NCI-H2081 treated with DMSO at 0.1 percent for 48 hours (cell line): ENCODE measurements around the gene ADAM10.

Source experiments
- DNase-seq: peaks from one replicate; lab custom pipeline; 2025; lab: John Stamatoyannopoulos, UW

The ADAM10 gene

DNA sequence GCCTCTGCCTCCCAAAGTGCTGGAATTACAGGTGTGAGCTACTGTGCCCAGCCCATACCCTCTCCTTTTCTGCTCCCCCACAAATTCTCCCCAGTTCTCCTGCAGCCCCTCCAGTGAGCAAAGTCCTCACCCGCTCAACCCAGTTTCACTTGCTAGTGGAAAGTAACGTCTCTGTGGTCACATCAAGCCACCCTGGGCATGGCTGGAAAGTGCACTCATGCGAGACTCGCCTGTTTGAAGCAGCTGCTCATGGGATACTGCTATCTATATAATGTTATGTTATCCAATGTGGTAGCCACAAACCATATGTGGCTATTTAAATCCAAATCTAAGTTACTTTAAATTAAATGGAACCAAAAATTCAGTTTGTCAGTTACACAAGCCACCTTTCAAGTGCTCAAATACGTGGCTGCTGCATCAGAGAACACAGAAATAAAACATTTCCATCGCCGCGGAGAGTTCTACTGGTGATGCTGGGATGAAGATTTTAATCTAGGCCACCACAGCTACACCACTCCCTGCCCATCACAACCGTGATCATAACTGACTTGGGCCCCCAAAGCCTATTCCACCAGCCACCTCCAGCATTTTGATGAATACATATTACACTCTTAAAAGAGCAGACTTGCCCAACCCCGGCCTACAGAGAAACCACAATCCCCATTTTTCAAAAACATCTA is 198.3 kb downstream of the ADAM10 start:
- no peak for DNase-seq

DNA sequence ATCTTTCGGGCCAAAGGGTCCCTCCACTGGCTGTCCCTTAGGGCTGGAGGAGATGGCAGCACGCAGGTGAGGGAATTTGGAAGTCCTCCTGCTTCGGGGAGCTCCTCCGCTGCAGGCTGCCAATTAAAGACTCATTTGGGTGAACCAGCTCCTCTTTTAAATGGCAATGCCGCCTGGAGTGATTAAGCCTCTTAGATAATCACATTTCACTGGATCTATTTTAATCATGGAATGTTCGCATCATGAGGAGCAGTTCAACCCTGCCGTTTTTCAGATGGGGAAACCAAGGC is 199.8 kb downstream of the ADAM10 start:
- DNase-seq, result no peak

DNA sequence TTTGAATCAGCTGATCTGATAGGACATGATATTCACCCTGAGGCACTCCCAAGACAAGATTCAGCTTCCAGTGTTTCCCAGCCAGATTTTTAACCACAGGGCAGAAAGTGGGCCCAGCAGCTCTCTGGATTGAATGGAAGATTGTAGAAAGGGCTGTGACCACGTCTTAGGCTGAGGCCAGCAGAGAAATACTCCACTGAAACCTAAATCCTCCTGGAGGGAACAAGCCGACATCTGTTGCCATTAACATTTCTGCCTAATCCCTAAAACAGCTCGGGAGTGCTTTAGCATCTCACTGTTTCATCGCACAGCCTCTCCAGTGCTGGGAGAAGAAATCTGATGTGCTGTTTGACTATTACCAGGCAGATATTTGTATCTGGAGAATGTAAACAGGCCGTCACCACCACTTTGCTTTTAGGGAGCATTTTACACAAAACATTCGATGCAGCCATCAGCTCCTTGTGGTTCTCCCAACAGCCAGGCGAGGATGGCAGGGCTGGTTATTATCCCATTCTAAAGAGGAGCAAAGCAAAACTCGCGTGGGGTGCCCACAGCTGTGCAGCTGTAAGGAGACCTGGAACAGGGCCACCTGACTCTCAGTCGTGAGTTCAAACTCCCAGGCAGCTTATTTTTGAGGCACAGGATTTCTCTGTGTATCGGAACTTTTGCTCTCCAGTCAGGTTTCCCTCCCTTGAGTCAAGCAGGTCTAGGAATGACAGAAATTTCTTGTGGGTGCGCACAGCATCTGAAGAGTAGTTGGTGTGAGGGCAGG is 200.3 kb downstream of the ADAM10 start:
- no peak for DNase-seq

DNA sequence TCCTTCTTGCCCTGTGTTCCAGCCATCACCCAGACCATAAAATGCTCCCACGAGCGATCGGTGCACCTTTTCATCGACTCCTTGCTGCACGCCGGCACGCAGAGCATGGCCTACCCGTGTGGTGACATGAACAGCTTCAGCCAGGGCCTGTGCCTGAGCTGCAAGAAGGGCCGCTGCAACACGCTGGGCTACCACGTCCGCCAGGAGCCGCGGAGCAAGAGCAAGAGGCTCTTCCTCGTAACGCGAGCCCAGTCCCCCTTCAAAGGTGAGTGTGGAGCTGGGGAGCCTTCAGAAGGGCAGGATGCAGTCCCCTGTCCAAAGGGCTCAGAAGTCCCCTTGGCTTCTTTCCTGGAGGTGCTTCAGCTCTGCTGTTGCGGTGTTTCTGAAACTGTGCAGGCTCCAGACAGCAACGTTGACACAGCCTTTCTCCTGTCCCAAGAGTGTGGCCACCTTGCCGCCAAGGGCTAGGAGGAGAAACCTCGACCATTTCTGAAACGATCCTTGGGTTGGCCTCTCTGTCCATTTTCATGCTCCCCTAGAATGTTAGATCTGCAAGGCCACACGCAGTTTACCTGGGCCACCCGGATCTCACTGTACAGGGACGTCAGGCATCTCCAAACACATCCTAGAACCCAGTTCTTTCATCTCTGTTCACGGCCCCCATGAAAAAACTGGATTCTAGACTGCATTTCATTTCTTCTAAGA is 201.0 kb downstream of the ADAM10 start:
- DNase-seq, result no peak

DNA sequence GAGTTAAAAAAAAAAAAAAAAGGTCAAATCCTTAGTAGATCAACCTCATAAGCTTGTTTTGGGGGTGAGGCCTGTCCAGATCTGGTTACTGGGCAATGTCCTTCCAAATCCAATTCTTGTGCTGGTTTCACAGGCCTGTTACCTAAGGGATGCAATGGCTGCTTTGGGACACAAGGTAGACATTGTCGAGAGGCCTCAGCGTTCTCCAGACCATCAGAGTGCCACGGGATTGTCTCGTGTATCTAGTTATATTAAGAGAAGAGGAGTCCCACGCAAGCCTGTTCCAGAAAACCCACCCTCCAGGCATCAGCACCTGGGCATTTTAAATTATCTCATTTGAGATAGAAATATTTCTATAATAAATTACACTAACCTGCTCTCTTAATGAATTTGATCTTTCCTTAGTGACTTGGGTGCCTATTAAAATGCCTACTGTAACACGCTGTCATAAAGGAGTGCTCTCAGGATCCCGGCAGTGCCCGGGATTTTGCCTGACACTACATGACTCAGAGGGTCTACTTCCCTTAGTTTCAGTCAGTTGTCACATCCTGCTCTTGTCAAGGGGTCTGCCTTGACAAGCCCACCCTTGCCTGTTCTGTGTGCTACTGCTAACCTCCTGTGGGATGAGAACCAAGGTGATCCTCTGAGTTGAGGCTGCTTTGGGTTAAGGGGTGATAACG is 201.7 kb downstream of the ADAM10 start:
- DNase-seq, result no peak

DNA sequence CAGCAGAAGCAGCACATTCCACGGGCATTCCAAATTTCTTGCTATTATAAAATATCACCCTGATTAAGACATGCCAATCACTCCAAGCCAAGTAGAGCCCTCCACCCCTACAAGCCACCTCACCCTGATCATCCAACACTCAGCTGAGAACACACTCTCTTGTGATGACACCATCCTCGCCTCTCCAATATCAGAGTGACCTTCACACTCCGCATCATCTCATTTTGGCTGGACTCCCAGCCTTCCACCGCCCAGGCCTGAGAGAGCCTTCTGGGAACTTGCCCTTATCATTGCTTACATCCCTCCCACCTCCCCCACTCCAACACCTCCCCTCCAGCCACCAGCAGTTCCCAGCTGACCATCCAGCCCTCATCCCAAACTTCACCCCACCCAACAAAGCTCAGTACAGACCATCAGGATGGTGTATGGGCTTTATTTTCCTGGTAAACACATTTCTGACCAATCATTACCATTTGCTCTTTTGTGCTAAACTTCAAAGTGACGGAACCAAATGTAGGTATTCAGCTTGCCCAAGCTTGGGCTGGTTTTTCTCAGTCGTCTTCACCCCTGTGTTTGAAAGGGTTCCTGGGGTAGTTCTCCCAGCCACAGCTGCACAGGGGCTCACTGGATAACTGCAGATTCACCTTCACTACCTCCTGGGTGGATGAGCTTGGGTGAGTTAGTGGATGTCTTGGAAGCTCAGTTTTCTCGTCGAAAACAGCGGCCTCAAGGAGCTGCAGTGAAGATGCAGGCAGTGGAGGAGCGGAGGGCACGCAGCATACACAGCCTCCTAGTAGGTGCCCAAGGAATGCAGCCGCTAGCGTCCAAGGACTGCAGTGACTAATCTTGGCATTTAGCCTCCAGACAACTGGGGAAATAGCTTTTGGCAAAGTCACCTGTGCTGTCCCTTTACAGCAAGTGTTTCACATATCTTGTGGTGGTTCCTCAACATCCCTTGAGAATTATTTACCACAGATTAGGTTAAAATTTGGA is 202.6 kb downstream of the ADAM10 start:
- no peak for DNase-seq

DNA sequence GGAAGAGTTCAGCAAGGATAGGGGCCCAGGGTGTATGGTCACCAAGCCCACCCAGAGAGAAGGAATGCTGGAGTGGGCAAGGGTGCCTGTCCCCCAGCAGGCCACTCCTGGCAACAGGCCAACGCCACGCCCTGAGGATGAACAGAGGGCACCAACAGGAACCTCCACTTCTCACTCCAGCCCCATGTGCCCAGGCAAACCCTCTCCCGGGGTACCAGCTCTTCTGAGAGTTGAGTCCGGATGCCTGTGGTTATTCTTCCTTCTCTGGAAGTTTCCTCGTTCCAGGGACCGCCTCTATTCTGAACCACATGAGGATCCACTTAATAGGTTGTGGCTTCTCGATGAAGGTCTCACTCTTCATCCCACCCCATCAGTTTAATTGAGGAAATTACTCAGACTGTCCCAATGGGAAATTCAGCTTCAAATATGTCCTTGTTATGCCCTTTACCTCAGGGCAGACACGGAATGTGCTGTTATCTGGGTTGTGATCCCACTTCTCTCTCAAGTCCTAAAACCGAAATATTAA is 203.4 kb downstream of the ADAM10 start:
- no peak for DNase-seq

DNA sequence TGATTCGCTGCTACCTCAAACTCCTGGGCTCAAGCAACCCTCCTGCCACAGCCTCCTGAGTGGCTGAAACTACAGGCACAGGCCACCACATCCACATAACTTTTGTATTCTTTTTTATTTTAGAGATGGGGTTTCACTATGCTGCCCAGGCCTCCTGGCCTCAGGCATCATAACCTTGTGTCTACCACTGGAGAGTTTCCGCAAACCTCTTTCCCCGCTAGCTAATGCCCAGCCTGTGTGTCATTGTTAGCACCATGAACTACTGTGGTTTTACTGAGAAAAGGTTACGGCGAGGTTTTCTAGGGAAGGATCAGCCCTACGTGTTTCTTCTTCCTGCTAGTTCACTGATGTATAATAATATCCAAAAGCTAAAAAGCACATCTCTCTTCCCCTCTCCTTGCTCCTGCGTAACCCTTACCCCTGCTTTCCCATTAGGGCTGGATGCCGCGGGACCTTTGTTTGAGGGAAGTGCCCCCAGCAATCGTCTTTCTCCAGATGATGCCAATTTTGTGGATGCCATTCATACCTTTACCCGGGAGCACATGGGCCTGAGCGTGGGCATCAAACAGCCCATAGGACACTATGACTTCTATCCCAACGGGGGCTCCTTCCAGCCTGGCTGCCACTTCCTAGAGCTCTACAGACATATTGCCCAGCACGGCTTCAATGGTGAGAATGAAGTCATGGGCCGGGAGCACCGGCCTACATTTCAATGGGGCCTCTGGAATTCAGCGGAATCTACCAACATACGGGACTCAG is 204.0 kb downstream of the ADAM10 start:
- DNase-seq, result no peak

DNA sequence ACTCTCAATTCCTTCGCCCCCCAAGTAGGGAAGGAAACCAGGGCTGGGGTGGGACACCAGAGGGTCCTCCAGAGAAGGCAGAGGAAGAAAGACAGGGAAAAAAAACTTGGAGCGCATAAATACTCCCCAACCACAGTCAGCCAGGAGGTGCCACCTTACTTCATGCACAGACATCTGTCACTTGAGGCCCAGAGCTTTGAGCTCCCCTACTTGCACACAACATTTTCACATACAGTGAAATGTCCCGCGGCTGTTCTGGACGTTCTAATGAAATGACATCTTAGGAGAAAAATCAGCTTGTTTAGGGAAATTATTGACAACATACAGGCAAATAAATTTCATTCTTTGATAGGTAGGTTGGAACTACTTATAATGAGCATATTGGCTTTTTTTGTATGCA is 204.8 kb downstream of the ADAM10 start:
- no peak for DNase-seq

DNA sequence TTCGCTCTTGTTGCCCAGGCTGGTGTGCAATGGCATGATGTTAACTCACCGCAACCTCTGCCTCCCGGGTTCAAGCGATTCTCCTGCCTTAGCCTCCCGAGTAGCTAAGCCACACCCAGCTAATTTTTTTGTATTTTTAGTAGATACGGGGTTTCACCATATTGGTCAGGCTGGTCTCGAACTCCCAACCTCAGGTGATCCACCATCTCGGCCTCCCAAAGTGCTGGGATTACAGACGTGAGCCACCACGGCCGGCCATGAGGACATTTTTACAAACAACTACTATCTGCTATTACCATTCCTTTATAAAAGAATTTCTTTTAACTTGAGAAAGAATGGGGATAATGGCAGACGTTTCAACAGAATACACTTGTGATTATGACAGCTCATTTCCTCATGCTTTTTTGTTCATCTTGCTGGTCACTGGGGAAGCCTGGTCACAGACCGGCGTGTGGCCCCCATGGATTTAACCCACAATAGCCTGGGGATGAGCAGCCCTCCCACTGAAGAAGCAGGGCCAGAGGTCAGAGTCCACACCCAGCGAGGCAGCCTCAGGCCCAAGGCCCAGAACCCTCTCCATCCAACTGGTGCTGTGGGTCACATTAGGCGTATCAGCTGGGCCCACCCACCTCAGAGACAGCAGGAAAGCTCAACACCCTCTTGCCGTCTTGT is 205.7 kb downstream of the ADAM10 start:
- no peak for DNase-seq

DNA sequence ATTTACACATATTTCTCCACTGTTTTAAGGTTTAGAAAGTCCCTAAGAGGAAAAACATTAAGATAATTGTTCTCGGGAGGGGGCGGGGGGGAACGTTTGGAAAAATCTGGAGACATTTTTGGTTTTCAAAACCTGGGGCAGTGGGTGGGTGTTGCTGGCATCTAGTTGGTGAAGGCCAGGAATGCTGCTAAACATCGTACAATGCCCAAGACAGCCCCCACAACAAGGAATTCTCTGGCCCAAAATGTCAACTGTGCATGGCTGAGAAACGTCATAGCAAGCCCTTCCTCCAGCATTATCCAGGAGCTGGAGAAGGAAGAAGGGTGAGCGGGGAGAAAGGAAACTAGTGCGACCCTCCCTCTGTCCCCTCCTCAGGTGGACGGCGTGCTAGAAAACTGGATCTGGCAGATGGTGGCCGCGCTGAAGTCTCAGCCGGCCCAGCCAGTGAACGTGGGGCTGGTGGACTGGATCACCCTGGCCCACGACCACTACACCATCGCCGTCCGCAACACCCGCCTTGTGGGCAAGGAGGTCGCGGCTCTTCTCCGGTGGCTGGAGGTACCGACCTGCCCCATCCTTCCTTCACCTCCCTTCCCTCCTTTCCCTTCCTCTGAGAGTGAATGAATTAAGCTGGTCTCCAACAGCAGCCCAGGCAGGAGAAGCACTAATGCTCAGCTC is 208.0 kb downstream of the ADAM10 start:
- DNase-seq, result no peak

DNA sequence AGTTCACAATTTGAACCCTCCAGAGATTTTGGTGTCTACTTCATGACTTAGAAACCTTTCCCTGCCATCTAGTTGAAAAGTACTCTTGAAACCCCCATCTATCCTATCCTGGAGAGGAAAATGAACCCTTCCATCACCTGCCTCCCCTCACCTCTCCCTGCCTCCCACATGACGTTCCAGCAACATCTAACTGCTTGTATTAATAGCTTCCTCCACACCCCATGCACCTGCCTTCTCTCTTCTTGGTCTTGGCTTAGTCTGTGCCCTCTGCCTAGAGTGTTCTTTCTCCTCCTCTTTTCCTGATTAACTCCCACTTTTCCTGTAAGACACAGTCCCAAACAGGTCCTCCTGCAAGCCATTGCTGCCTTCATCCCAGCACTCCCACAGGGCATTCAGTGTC is 210.0 kb downstream of the ADAM10 start:
- no peak for DNase-seq

DNA sequence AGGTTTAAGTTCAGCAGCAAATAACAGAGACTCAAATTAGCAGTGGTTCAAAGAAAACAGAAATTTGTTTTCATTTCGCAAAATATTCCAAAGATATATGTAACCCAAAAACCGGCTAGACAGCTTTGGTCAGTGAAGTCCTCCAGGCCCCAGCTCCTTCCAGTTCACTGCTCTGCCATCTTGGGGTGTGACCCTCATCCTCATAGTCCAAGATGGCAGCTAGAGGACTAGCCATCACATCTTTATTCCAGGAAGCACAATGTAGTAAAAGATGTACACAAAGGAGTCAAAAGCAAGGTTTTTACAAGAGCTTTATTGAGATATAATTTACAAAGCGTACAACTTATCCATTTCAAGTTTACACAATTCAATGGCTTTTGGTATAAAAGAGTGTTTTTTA is 210.6 kb downstream of the ADAM10 start:
- no peak for DNase-seq
